ENCODE data around the gene TJP1.
"Not testable (repeated sequence)": the region's sequence is repeated elsewhere in the genome, so short reads cannot be mapped to it uniquely, and the experiment has no call there.

TJP1 gene

GRCh38 chr15:29680465-29681165 is 141.7 kb downstream of the TJP1 start:
- Histone ChIP-seq H3K36me3 (no peaks in the 10 kb centered on the region), H3K27ac (no peak overlapping the region), H3K27me3 (ENCODE audit: insufficient read depth, low read depth, severe bottlenecking) (no peaks in the 10 kb centered on the region), H3K4me3 (ENCODE audit: low read depth, low read length) (no peak overlapping the region), H3K9me3 (ENCODE audit: severe bottlenecking) (peaks cover 7% of the 10 kb centered on the region)
- no peak for DNase-seq
- no peak for TF ChIP-seq CTCF (IDR thresholded peaks at IDR 0.05; ENCODE audit: low read depth, low read length)

GRCh38 chr15:29678504-29679034 is 143.7 kb downstream of the TJP1 start:
- TF ChIP-seq CTCF (IDR thresholded peaks at IDR 0.05; ENCODE audit: low read depth, low read length): no peak
- Histone ChIP-seq H3K27me3 (ENCODE audit: insufficient read depth, low read depth, severe bottlenecking) (no peaks in the 10 kb centered on the region), H3K9me3 (ENCODE audit: severe bottlenecking) (peaks cover 7% of the 10 kb centered on the region), H3K27ac (no peak overlapping the region), H3K36me3 (no peaks in the 10 kb centered on the region), H3K4me3 (ENCODE audit: low read depth, low read length) (no peak overlapping the region)
- DNase-seq: no peak

- Histone ChIP-seq H3K27me3 (ENCODE audit: insufficient read depth, low read depth, severe bottlenecking) (no peaks in the 10 kb centered on the region), H3K36me3 (no peaks in the 10 kb centered on the region), H3K4me3 (ENCODE audit: low read depth, low read length) (no peak overlapping the region), H3K27ac (no peak overlapping the region), H3K9me3 (ENCODE audit: severe bottlenecking) (peaks cover 7% of the 10 kb centered on the region)
- TF ChIP-seq CTCF (IDR thresholded peaks at IDR 0.05; ENCODE audit: low read depth, low read length): no peak
- DNase-seq: no peak
Observed at GRCh38 chr15:29677871-29678461, 144.3 kb downstream of the TJP1 start.

- no peaks in the 10 kb centered on the region for H3K27me3 ChIP-seq (ENCODE audit: insufficient read depth, low read depth, severe bottlenecking)
- no peak for TF ChIP-seq CTCF (IDR thresholded peaks at IDR 0.05; ENCODE audit: low read depth, low read length)
- no peak overlapping the region for H3K4me3 ChIP-seq (ENCODE audit: low read depth, low read length)
- no peaks in the 10 kb centered on the region for H3K36me3 ChIP-seq
- DNase-seq: no peak
- H3K27ac ChIP-seq: no peak overlapping the region
- peaks cover 4% of the 10 kb centered on the region for H3K9me3 ChIP-seq (ENCODE audit: severe bottlenecking)
Observed at GRCh38 chr15:29677455-29677854, 144.8 kb downstream of the TJP1 start.

- H3K27me3 ChIP-seq (ENCODE audit: insufficient read depth, low read depth, severe bottlenecking): no peaks in the 10 kb centered on the region
- TF ChIP-seq CTCF (IDR thresholded peaks at IDR 0.05; ENCODE audit: low read depth, low read length): no peak
- no peak overlapping the region for H3K4me3 ChIP-seq (ENCODE audit: low read depth, low read length)
- no peaks in the 10 kb centered on the region for H3K36me3 ChIP-seq
- no peak overlapping the region for H3K27ac ChIP-seq
- DNase-seq: no peak
- H3K9me3 ChIP-seq (ENCODE audit: severe bottlenecking): no peaks in the 10 kb centered on the region
Observed at GRCh38 chr15:29676961-29677402, 145.3 kb downstream of the TJP1 start.

- not testable (repeated sequence) for DNase-seq; H3K4me3 ChIP-seq (ENCODE audit: low read depth, low read length); H3K27ac ChIP-seq; H3K36me3 ChIP-seq; H3K9me3 ChIP-seq (ENCODE audit: severe bottlenecking); H3K27me3 ChIP-seq (ENCODE audit: insufficient read depth, low read depth, severe bottlenecking)
Observed at GRCh38 chr15:29676374-29676960, 145.8 kb downstream of the TJP1 start.
